Measurements from ENCODE around the gene AOPEP.

AOPEP gene

GRCh38 chr9:94889628-94890027 lies 163.1 kb downstream of the AOPEP start:
- FAIRE-seq: no peak
- DNase-seq (ENCODE audit: insufficient read length, low spot score): no peak

GRCh38 chr9:94891183-94891582 lies 164.7 kb downstream of the AOPEP start:
- DNase-seq (ENCODE audit: insufficient read length, low spot score) (no peak), FAIRE-seq (no peak)
- no peak for TF ChIP-seq CTCF (IDR thresholded peaks at IDR 0.05; ENCODE audit: insufficient read depth, missing control alignments)

More at GRCh38 chr9:94889628-94890027, 163.1 kb downstream of the AOPEP start:
- no peak for TF ChIP-seq CTCF (IDR thresholded peaks at IDR 0.05; ENCODE audit: insufficient read depth, missing control alignments)

GRCh38 chr9:94892675-94893074 lies 166.2 kb downstream of the AOPEP start:
- no peak for TF ChIP-seq CTCF (IDR thresholded peaks at IDR 0.05; ENCODE audit: insufficient read depth, missing control alignments)
- no peak for FAIRE-seq
- DNase-seq (ENCODE audit: insufficient read length, low spot score): no peak

- TF ChIP-seq CTCF (IDR thresholded peaks at IDR 0.05; ENCODE audit: insufficient read depth, missing control alignments): no peak
- no peak for DNase-seq (ENCODE audit: insufficient read length, low spot score)
- no peak for FAIRE-seq
Observed at GRCh38 chr9:94894094-94894699, 167.7 kb downstream of the AOPEP start.

- FAIRE-seq (no peak), DNase-seq (ENCODE audit: insufficient read length, low spot score) (no peak)
- no peak for TF ChIP-seq CTCF (IDR thresholded peaks at IDR 0.05; ENCODE audit: insufficient read depth, missing control alignments)
Observed at GRCh38 chr9:94895668-94896067, 169.2 kb downstream of the AOPEP start.

GRCh38 chr9:94896512-94896911 lies 170.0 kb downstream of the AOPEP start:
- TF ChIP-seq CTCF (IDR thresholded peaks at IDR 0.05; ENCODE audit: insufficient read depth, missing control alignments): no peak
- no peak for DNase-seq (ENCODE audit: insufficient read length, low spot score)
- FAIRE-seq: no peak

GRCh38 chr9:94899464-94900221 lies 173.1 kb downstream of the AOPEP start:
- DNase-seq (ENCODE audit: insufficient read length, low spot score): no peak
- no peak for TF ChIP-seq CTCF (IDR thresholded peaks at IDR 0.05; ENCODE audit: insufficient read depth, missing control alignments)
- no peak for FAIRE-seq

Measured in D721Med (cell line).